Activated naive CD4-positive, alpha-beta T cell treated with anti-CD3 and anti-CD28 coated beads, Interleukin-2, amount 10 ng/mL, durations not matched to agents 7 days and 5 days (primary cell): ENCODE data around the gene CYP27B1.
"Not testable (repeated sequence)": the region's sequence is repeated elsewhere in the genome, so short reads cannot be mapped to it uniquely, and the experiment has no call there.

Experiments
- CTCF ChIA-PET: fragments of 350-600 bp; sonication (Branson Sonifier 250); formaldehyde crosslinking; loops from one replicate; lab custom pipeline; 2021; ENCODE audit warnings: antibody characterized with exemption; lab: Charles Lee
- DNase-seq: peaks from one replicate; pipeline ENCODE4 v3.0.0-alpha.2; 2020
- H3K27ac Mint-ChIP-seq: one replicate; pipeline ENCODE4 v1.8.0; 2021; ENCODE audit warnings: mild to moderate bottlenecking, moderate library complexity, mixed read lengths
- H3K27me3 Mint-ChIP-seq: one replicate; pipeline ENCODE4 v1.8.0; 2021; ENCODE audit warnings: mild to moderate bottlenecking, mixed read lengths
- H3K36me3 Mint-ChIP-seq: one replicate; pipeline ENCODE4 v1.8.0; 2021; ENCODE audit warnings: mixed read lengths
- H3K4me1 Mint-ChIP-seq: one replicate; pipeline ENCODE4 v1.8.0; 2021; ENCODE audit warnings: mixed read lengths
- H3K4me3 Mint-ChIP-seq: one replicate; pipeline ENCODE4 v1.8.0; 2021; ENCODE audit warnings: mild to moderate bottlenecking, moderate library complexity, mixed read lengths
- H3K9me3 Mint-ChIP-seq: one replicate; pipeline ENCODE4 v1.8.0; 2021; ENCODE audit warnings: mixed read lengths

The CYP27B1 gene

DNA sequence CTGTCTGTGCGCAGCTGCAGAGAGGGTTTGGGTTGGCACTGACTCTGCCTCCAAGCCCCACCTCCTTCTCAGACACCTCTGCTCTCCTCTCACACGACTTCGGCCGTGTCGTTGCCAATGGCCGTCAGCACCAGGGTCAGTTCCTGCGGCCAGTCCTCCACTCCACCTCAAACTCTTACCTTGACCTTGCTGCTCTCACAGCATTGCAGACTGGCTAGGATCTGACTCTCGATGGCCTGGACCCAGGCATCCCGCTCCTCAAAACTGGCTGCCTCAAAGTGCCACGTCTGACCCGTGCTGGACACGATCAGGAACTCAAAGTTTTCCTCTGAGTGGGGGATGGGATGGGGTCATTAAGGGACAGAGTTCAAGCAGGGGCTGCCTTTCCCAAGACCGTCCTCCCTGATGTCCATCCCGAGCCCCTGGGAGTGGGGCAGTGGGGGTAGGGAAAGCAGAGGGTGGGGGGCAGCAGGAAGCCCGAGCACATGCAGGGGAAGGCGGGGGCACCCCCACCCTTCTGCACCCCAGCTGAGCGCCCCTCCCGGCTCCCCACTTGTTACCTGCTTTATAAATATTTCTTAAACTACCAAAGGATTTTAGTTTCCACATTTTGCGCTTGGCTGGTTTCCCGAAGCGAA, 39.0 kb downstream of the CYP27B1 start:
- no peaks in the 10 kb centered on the region for H3K27me3 Mint-ChIP-seq
- no peak overlapping the region for H3K4me3 Mint-ChIP-seq
- H3K27ac Mint-ChIP-seq, result no peak overlapping the region
- peaks cover 58% of the 10 kb centered on the region for H3K36me3 Mint-ChIP-seq
- CTCF ChIA-PET, result no interaction called here
- DNase-seq, result no peak
- H3K4me1 Mint-ChIP-seq, result peaks cover 7% of the 10 kb centered on the region
- H3K9me3 Mint-ChIP-seq, result no peaks in the 10 kb centered on the region

DNA sequence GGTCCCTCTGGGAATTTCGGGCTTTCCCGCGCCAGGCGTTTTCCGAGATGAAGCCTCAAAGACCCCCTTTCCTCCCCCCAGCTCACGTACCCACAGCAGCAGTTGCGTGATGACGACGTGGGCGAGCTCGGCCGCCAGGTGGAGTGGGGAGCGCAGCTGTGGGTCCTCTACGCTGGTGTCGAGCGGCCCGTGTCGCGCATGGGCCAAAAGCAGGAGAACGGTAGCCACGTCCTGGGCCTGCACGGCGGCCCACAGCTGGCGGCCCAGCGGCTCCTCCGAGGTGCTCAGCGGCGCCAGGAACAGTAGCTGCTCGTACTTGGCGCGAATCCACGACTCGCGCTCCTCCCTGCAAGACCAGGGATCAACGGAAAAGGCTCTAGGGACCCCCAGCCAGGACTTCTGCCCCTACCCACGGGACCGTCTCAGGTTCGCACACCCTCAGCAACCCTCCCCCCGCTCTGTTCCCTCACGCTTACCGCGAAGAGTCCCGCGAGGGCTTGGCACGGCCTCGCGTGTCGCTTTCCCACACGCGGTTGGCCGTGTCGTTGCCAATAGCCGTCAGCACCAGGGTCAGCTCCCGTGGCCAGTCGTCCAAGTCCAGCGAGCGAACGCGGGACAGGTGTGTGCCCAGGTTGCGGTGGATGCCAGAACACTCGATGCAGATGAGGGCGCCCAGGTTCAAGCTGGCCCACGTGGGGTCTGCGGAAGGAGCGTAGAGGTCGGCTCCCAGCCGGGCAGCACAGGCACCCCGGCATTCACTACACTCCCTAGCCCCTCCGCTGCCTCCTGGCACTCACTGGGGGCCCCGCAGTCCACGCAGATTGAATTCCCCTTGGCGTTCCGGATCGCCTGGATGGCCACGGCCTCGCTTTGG, 39.8 kb downstream of the CYP27B1 start:
- H3K4me3 Mint-ChIP-seq, result no peak overlapping the region
- DNase-seq, result no peak
- H3K27me3 Mint-ChIP-seq, result no peaks in the 10 kb centered on the region
- CTCF ChIA-PET, result no interaction called here
- H3K27ac Mint-ChIP-seq, result no peak overlapping the region
- peaks cover 52% of the 10 kb centered on the region for H3K36me3 Mint-ChIP-seq
- H3K4me1 Mint-ChIP-seq, result peaks cover 7% of the 10 kb centered on the region
- no peaks in the 10 kb centered on the region for H3K9me3 Mint-ChIP-seq

- H3K36me3 Mint-ChIP-seq, result peaks cover 50% of the 10 kb centered on the region
- H3K4me1 Mint-ChIP-seq, result peaks cover 7% of the 10 kb centered on the region
Measured at GRCh38 chr12:57726151-57726883, 40.6 kb downstream of the CYP27B1 start.

GRCh38 chr12:57725851-57726150, 41.1 kb downstream of the CYP27B1 start:
- H3K4me3 Mint-ChIP-seq, result no peak overlapping the region
- H3K36me3 Mint-ChIP-seq, result peaks cover 49% of the 10 kb centered on the region
- H3K9me3 Mint-ChIP-seq, result no peaks in the 10 kb centered on the region
- H3K4me1 Mint-ChIP-seq, result peaks cover 7% of the 10 kb centered on the region
- CTCF ChIA-PET, result interaction anchor here (1.4 kb wide), 1 partner anchor 16 kb away, joined by 6 read pairs; no protein-coding TSS in a partner anchor
- DNase-seq, result no peak
- H3K27me3 Mint-ChIP-seq, result no peaks in the 10 kb centered on the region
- peak overlapping the region; percentile 81 for H3K27ac Mint-ChIP-seq

More at GRCh38 chr12:57726151-57726883, 40.6 kb downstream of the CYP27B1 start:
- H3K9me3 Mint-ChIP-seq, result no peaks in the 10 kb centered on the region
- no peak overlapping the region for H3K27ac Mint-ChIP-seq
- H3K4me3 Mint-ChIP-seq, result no peak overlapping the region
- H3K27me3 Mint-ChIP-seq, result no peaks in the 10 kb centered on the region
- DNase-seq, result peak; percentile 44
- CTCF ChIA-PET, result interaction anchor here (1.4 kb wide), 1 partner anchor 15 kb away, joined by 6 read pairs; no protein-coding TSS in a partner anchor

DNA sequence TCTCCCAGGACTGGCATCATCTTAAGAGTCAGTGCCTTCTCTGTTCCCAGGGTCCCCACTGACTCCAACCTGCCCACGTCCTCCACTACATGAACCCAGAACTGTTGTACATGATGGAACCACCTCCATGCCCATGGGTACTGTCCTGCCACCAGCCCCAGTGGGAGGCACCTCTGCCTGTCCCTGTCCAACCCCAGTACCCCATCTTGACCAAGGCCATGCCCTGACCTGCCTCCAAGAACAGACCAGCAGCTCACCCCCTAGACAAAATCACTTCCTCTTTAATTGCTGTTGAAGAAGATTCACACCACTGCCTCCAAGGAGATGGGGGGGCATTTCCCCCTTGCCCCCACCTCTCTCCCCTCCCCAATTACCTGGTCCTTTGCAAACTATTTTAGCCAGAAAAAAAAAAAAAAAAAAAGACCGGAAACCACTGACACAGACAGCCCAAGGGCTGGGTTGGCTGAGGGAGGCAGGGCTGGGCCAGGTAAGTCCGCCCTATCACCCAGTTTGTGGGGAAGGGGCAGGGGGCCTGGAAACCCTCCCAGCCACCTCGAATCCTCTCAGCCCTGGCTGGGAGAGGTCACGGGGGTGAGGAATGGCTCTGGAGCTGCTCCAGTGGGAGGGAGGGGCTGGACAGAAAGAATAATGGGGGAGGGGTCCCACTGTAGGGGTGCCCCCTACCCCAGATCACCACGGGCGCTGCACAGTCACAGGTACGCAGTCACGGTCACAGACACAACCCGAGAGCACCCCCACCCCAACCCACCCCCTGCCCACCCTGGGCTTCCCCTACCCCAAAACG, 41.7 kb downstream of the CYP27B1 start:
- no peak for DNase-seq
- Mint-ChIP-seq H3K9me3 (no peaks in the 10 kb centered on the region), H3K36me3 (peaks cover 43% of the 10 kb centered on the region), H3K27me3 (no peaks in the 10 kb centered on the region), H3K27ac (no peak overlapping the region), H3K4me1 (peaks cover 7% of the 10 kb centered on the region), H3K4me3 (no peak overlapping the region)
- CTCF ChIA-PET, result interaction anchor here (0.7 to 1.4 kb wide), 2 partner anchors 16 kb away, joined by 3 to 6 read pairs; no protein-coding TSS in a partner anchor

- H3K27ac Mint-ChIP-seq, result no peak overlapping the region
- no peaks in the 10 kb centered on the region for H3K27me3 Mint-ChIP-seq
- H3K4me3 Mint-ChIP-seq, result no peak overlapping the region
- no peaks in the 10 kb centered on the region for H3K9me3 Mint-ChIP-seq
- H3K4me1 Mint-ChIP-seq, result peaks cover 7% of the 10 kb centered on the region
- peak; percentile 16 for DNase-seq
- peaks cover 41% of the 10 kb centered on the region for H3K36me3 Mint-ChIP-seq
- CTCF ChIA-PET, result interaction anchor here (0.5 to 0.7 kb wide), 2 partner anchors 17 to 91 kb away, joined by 3 read pairs; no protein-coding TSS in a partner anchor
Measured at GRCh38 chr12:57724003-57724935, 42.6 kb downstream of the CYP27B1 start.

DNA sequence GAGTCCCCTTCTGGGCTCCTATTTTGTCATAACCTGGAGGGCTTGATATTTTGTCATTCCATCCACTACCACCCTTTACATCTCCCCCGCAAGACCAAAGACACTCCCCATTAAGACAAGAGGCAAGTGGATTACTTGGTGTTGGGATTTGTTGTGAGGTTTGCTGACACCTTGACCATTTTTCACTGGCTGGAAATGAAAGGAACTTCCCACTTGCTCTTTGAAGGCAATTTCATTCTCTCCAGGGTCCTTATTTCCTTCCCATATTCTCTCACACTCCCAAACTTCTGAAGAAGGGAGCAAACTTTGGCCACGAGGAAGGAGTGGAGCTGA, 43.3 kb downstream of the CYP27B1 start:
- CTCF ChIA-PET, result no interaction called here

GRCh38 chr12:57722716-57723629, 43.9 kb downstream of the CYP27B1 start:
- Mint-ChIP-seq H3K9me3 (no peaks in the 10 kb centered on the region), H3K4me1 (peaks cover 9% of the 10 kb centered on the region), H3K4me3 (no peak overlapping the region), H3K27me3 (no peaks in the 10 kb centered on the region), H3K36me3 (peaks cover 45% of the 10 kb centered on the region), H3K27ac (peak overlapping the region; percentile 68)
- CTCF ChIA-PET, result interaction anchor here (1.0 to 1.2 kb wide), 2 partner anchors 14 to 138 kb away, joined by 3 to 4 read pairs; no protein-coding TSS in a partner anchor
- peak; percentile 19 for DNase-seq

More for the DNA sequence above, 43.3 kb downstream of the CYP27B1 start:
- Mint-ChIP-seq H3K9me3 (no peaks in the 10 kb centered on the region), H3K36me3 (peaks cover 44% of the 10 kb centered on the region), H3K4me1 (peaks cover 7% of the 10 kb centered on the region), H3K27me3 (no peaks in the 10 kb centered on the region), H3K4me3 (no peak overlapping the region), H3K27ac (no peak overlapping the region)
- DNase-seq, result no peak

- H3K27me3 Mint-ChIP-seq, H3K4me1 Mint-ChIP-seq, H3K9me3 Mint-ChIP-seq, H3K4me3 Mint-ChIP-seq: not testable (repeated sequence)
- Mint-ChIP-seq H3K36me3 (peaks cover 46% of the 10 kb centered on the region), H3K27ac (peak overlapping the region; percentile 80)
- CTCF ChIA-PET, result interaction anchor here (1.0 to 1.2 kb wide), 2 partner anchors 15 to 137 kb away, joined by 3 to 4 read pairs; no protein-coding TSS in a partner anchor
- DNase-seq, result peak; percentile 16
Measured at GRCh38 chr12:57721846-57722608, 44.9 kb downstream of the CYP27B1 start.

DNA sequence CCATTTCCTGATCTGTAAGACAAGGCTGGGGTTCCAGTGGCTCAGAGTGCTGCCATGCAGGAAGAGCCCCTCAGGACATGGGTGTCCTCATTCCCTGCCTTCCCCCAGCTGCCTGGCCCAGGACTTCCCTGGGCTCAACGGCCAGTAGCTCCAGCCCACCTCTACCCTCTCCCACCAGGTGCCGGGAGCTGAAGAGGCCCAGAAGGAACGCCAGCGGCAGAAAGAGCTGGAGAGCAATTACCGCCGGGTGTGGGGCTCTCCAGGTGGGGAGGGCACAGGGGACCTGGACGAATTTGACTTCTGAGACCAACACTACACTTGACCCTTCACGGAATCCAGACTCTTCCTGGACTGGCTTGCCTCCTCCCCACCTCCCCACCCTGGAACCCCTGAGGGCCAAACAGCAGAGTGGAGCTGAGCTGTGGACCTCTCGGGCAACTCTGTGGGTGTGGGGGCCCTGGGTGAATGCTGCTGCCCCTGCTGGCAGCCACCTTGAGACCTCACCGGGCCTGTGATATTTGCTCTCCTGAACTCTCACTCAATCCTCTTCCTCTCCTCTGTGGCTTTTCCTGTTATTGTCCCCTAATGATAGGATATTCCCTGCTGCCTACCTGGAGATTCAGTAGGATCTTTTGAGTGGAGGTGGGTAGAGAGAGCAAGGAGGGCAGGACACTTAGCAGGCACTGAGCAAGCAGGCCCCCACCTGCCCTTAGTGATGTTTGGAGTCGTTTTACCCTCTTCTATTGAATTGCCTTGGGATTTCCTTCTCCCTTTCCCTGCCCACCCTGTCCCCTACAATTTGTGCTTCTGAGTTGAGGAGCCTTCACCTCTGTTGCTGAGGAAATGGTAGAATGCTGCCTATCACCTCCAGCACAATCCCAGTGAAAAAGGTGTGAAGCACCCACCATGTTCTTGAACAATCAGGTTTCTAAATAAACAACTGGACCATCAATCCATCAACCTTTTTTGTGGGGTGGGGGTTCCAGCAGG, 46.0 kb downstream of the CYP27B1 start:
- H3K4me1 Mint-ChIP-seq, result peaks cover 5% of the 10 kb centered on the region
- DNase-seq, result peak; percentile 21
- no peaks in the 10 kb centered on the region for H3K27me3 Mint-ChIP-seq
- CTCF ChIA-PET, result interaction anchor here (2.1 kb wide), 1 partner anchor 21 kb away, joined by 6 read pairs; no protein-coding TSS in a partner anchor
- no peak overlapping the region for H3K4me3 Mint-ChIP-seq
- peaks cover 44% of the 10 kb centered on the region for H3K36me3 Mint-ChIP-seq
- peak overlapping the region; percentile 80 for H3K27ac Mint-ChIP-seq
- no peaks in the 10 kb centered on the region for H3K9me3 Mint-ChIP-seq
